ENCODE results near the gene BMAL1. TPM values are rescaled to one million over a fixed set of nuclear protein-coding genes. Genes with fewer than 3 reads are reported as not detected.

Gene BMAL1
- total RNA-seq, 1 experiment from 2014 or later = 14.3 TPM

GRCh38 chr11:13321431-13321830, 43.8 kb downstream of the BMAL1 start:
- no peak overlapping the region for H3K4me3 ChIP-seq
- H3K9me3 ChIP-seq (replicated peaks) = no peaks in the 10 kb centered on the region
- H3K27ac ChIP-seq = no peak overlapping the region
- DNase-seq (ENCODE audit: low read depth in 1 of 2, low spot score in 2 of 2) = no peak
- no peaks in the 10 kb centered on the region for H3K36me3 ChIP-seq
- peaks cover 20% of the 10 kb centered on the region for H3K4me1 ChIP-seq (replicated peaks)
- no peaks in the 10 kb centered on the region for H3K27me3 ChIP-seq (replicated peaks)

GRCh38 chr11:13324141-13324540, 46.6 kb downstream of the BMAL1 start:
- Histone ChIP-seq H3K27ac (no peak overlapping the region), H3K36me3 (no peaks in the 10 kb centered on the region)
- no peak for DNase-seq (ENCODE audit: low read depth in 1 of 2, low spot score in 2 of 2)

GRCh38 chr11:13324709-13325108, 47.1 kb downstream of the BMAL1 start:
- H3K27me3 ChIP-seq (replicated peaks) = no peaks in the 10 kb centered on the region
- no peak overlapping the region for H3K4me3 ChIP-seq
- peaks cover 7% of the 10 kb centered on the region; the same call in 1 of the 2 replicates for H3K4me1 ChIP-seq (replicated peaks)
- no peaks in the 10 kb centered on the region for H3K9me3 ChIP-seq (replicated peaks)
- no peaks in the 10 kb centered on the region for H3K36me3 ChIP-seq
- DNase-seq (ENCODE audit: low read depth in 1 of 2, low spot score in 2 of 2) = no peak
- no peak overlapping the region for H3K27ac ChIP-seq

More at GRCh38 chr11:13324141-13324540, 46.6 kb downstream of the BMAL1 start:
- H3K27me3 ChIP-seq (replicated peaks) = no peaks in the 10 kb centered on the region
- no peaks in the 10 kb centered on the region for H3K9me3 ChIP-seq (replicated peaks)
- H3K4me3 ChIP-seq = no peak overlapping the region
- peaks cover 7% of the 10 kb centered on the region; the same call in 1 of the 2 replicates for H3K4me1 ChIP-seq (replicated peaks)

- DNase-seq (ENCODE audit: low read depth in 1 of 2, low spot score in 2 of 2) = no peak
- no peak overlapping the region for H3K27ac ChIP-seq
- no peak overlapping the region for H3K4me3 ChIP-seq
- H3K9me3 ChIP-seq (replicated peaks) = no peaks in the 10 kb centered on the region
- peaks cover 7% of the 10 kb centered on the region; the same call in 1 of the 2 replicates for H3K4me1 ChIP-seq (replicated peaks)
- no peaks in the 10 kb centered on the region for H3K36me3 ChIP-seq
- no peaks in the 10 kb centered on the region for H3K27me3 ChIP-seq (replicated peaks)
Measured at GRCh38 chr11:13327421-13327820, 49.8 kb downstream of the BMAL1 start.

GRCh38 chr11:13328286-13328685, 50.7 kb downstream of the BMAL1 start:
- no peaks in the 10 kb centered on the region for H3K27me3 ChIP-seq (replicated peaks)
- H3K4me3 ChIP-seq = no peak overlapping the region
- peaks cover 5% of the 10 kb centered on the region for H3K4me1 ChIP-seq (replicated peaks)
- H3K9me3 ChIP-seq (replicated peaks) = no peaks in the 10 kb centered on the region
- H3K36me3 ChIP-seq = no peaks in the 10 kb centered on the region
- H3K27ac ChIP-seq = no peak overlapping the region
- no peak for DNase-seq (ENCODE audit: low read depth in 1 of 2, low spot score in 2 of 2)

GRCh38 chr11:13329670-13330356, 52.2 kb downstream of the BMAL1 start:
- Histone ChIP-seq H3K4me3 (no peak overlapping the region), H3K4me1 (replicated peaks) (peaks cover 3% of the 10 kb centered on the region), H3K27ac (no peak overlapping the region), H3K36me3 (no peaks in the 10 kb centered on the region), H3K9me3 (replicated peaks) (no peaks in the 10 kb centered on the region), H3K27me3 (replicated peaks) (no peaks in the 10 kb centered on the region)
- no peak for DNase-seq (ENCODE audit: low read depth in 1 of 2, low spot score in 2 of 2)

- DNase-seq (ENCODE audit: low read depth in 1 of 2, low spot score in 2 of 2) = no peak
Measured at GRCh38 chr11:13332124-13332523, 54.5 kb downstream of the BMAL1 start.

GRCh38 chr11:13333456-13333957, 55.9 kb downstream of the BMAL1 start:
- no peaks in the 10 kb centered on the region for H3K9me3 ChIP-seq (replicated peaks)
- no peak overlapping the region for H3K27ac ChIP-seq
- H3K27me3 ChIP-seq (replicated peaks) = no peaks in the 10 kb centered on the region
- peaks cover 21% of the 10 kb centered on the region for H3K4me1 ChIP-seq (replicated peaks)
- DNase-seq (ENCODE audit: low read depth in 1 of 2, low spot score in 2 of 2) = no peak
- H3K36me3 ChIP-seq = no peaks in the 10 kb centered on the region
- H3K4me3 ChIP-seq = no peak overlapping the region

More at GRCh38 chr11:13332124-13332523, 54.5 kb downstream of the BMAL1 start:
- H3K4me3 ChIP-seq = no peak overlapping the region
- no peaks in the 10 kb centered on the region for H3K36me3 ChIP-seq
- no peaks in the 10 kb centered on the region for H3K27me3 ChIP-seq (replicated peaks)
- H3K27ac ChIP-seq = no peak overlapping the region
- no peaks in the 10 kb centered on the region for H3K9me3 ChIP-seq (replicated peaks)
- peaks cover 14% of the 10 kb centered on the region for H3K4me1 ChIP-seq (replicated peaks)

GRCh38 chr11:13334034-13334786, 56.6 kb downstream of the BMAL1 start:
- no peak overlapping the region for H3K27ac ChIP-seq
- no peak for DNase-seq (ENCODE audit: low read depth in 1 of 2, low spot score in 2 of 2)
- H3K27me3 ChIP-seq (replicated peaks) = no peaks in the 10 kb centered on the region
- H3K36me3 ChIP-seq = no peaks in the 10 kb centered on the region
- peaks cover 28% of the 10 kb centered on the region for H3K4me1 ChIP-seq (replicated peaks)
- no peak overlapping the region for H3K4me3 ChIP-seq
- no peaks in the 10 kb centered on the region for H3K9me3 ChIP-seq (replicated peaks)

GRCh38 chr11:13335319-13335718, 57.7 kb downstream of the BMAL1 start:
- no peak overlapping the region for H3K4me3 ChIP-seq
- H3K9me3 ChIP-seq (replicated peaks) = no peaks in the 10 kb centered on the region
- DNase-seq (ENCODE audit: low read depth in 1 of 2, low spot score in 2 of 2) = peak; percentile 67 to 75
- H3K27me3 ChIP-seq (replicated peaks) = no peaks in the 10 kb centered on the region
- peaks cover 33% of the 10 kb centered on the region for H3K4me1 ChIP-seq (replicated peaks)
- no peak overlapping the region for H3K27ac ChIP-seq
- H3K36me3 ChIP-seq = no peaks in the 10 kb centered on the region

GRCh38 chr11:13336246-13336878, 58.8 kb downstream of the BMAL1 start:
- no peak overlapping the region for H3K27ac ChIP-seq
- DNase-seq (ENCODE audit: low read depth in 1 of 2, low spot score in 2 of 2) = peak in 1 of 2 experiments; percentile 41

GRCh38 chr11:13338019-13338426, 60.4 kb downstream of the BMAL1 start:
- Histone ChIP-seq H3K27me3 (replicated peaks) (no peaks in the 10 kb centered on the region), H3K9me3 (replicated peaks) (no peaks in the 10 kb centered on the region), H3K4me1 (replicated peaks) (peaks cover 33% of the 10 kb centered on the region), H3K4me3 (peak overlapping the region; percentile 14), H3K27ac (peak overlapping the region; percentile 47), H3K36me3 (no peaks in the 10 kb centered on the region)
- peak in 1 of 2 experiments; percentile 74 for DNase-seq (ENCODE audit: low read depth in 1 of 2, low spot score in 2 of 2)

More at GRCh38 chr11:13336246-13336878, 58.8 kb downstream of the BMAL1 start:
- H3K4me1 ChIP-seq (replicated peaks) = peaks cover 33% of the 10 kb centered on the region
- no peaks in the 10 kb centered on the region for H3K27me3 ChIP-seq (replicated peaks)
- no peak overlapping the region for H3K4me3 ChIP-seq
- H3K9me3 ChIP-seq (replicated peaks) = no peaks in the 10 kb centered on the region
- no peaks in the 10 kb centered on the region for H3K36me3 ChIP-seq

GRCh38 chr11:13338427-13339069, 61.0 kb downstream of the BMAL1 start:
- DNase-seq (ENCODE audit: low read depth in 1 of 2, low spot score in 2 of 2) = peak in 1 of 2 experiments; percentile 71
- peak overlapping the region; percentile 14 for H3K4me3 ChIP-seq
- peaks cover 33% of the 10 kb centered on the region for H3K4me1 ChIP-seq (replicated peaks)
- H3K36me3 ChIP-seq = no peaks in the 10 kb centered on the region
- peak overlapping the region; percentile 47 for H3K27ac ChIP-seq
- no peaks in the 10 kb centered on the region for H3K9me3 ChIP-seq (replicated peaks)
- no peaks in the 10 kb centered on the region for H3K27me3 ChIP-seq (replicated peaks)
